NCI-H1105 (cell line): ENCODE results near the gene RBM17.
"Not testable (repeated sequence)": the region's sequence is repeated elsewhere in the genome, so short reads cannot be mapped to it uniquely, and the experiment has no call there.

ENCODE experiments used
- DNase-seq: peaks from one replicate; lab custom pipeline; 2025; lab: John Stamatoyannopoulos, UW

The RBM17 gene

DNA sequence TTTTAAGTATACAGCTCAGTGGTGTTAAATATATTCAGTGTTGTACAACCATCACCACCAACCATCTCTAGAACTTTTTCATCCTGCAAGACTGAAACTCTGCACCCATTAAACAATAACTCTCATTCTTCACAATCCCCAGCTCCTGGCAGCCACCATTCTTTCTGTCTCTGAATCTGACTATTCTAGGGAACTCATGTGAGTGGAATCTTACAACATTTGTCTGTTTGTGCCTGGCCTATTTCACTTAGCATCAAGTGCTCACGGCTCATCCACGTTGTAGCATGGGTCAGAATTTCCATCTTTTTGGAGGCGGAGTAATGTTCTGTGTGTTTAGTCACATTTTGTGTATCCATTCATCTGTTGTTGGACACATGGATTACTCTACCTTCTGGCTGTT, 73.1 kb downstream of the RBM17 start:
- no peak for DNase-seq

- no peak for DNase-seq
Observed at GRCh38 chr10:6162589-6163356, 73.9 kb downstream of the RBM17 start.

DNA sequence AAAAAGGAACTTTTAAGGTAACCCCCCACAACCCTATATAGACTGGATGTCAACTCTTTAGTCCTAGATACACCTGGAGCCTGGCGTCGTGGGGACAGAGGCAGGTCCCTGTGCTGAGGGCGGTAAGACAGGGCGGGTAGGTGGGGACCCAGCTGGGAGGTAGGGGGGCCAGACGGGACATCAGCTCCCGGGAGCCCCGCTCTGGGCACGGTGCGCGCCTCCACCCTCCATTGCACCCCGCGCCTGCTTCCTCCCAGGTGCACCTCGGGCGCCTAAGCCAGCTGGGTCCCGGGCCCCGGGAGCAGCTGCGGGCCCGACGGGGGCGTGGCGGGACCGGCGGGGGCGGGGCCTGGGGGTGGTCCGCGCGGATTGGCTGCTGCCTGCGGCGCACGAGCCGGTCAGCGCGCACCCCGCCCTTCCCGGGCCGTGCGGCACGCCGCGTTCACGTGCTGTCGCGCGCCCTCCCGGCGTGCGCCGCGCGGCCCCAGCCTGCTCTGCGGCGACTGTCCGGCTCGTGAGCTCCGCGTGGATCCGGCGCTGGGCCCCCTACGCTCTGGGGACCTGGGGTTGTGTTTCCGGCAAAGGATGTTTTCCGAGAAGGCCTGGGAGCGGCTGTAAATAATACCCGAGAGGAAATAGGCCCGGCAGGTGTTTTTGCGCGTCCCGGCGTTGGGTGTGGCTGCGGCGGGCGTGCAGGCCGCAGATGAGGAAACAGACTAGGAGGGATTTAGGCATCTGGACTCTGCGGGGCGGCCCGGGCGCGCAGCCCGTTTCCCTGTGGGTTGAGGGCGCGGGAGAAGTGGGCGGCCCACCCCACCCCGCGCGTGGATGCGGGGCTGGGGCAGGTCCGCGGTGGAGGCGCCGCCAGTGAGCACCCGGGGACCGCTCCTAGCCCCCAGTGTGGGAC, 74.8 kb downstream of the RBM17 start:
- DNase-seq: peak; percentile 42

DNA sequence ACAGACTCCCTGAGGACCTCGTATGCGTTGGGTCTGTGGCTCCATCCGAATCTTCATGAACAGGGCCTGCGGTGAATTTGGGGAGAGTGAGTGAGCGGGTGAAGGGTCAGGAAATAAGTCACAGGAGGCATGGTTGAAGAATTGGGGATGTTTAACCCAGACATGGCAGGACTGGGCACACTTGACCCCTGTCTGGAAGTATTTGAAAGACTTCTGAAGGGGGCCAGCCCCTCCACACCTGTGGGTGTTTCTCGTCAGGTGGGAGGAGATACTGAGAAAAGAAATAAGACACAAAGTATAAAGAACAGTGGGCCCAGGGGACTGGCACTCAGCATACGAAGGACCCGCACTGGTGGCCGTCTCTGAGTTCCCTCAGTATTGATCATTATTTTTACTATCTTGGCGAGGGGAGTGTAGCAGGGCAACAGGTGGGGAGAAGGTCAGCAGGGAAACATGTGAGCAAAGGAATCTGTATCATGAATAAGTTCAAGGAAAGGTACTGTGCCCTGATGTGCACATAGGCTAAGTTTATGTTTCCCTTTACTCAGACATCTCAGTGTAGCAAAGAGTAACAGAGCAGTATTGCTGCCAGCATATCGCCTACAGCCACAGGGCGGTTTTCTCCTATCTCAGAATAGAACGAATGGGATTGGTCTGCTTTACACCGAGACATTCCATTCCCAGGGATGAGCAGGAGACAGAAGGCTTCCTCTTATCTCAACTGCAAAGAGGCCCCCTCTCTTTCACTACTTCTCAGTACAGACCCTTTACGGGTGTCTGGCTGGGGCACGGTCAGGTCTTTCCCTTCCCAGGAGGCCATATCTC, 75.6 kb downstream of the RBM17 start:
- DNase-seq: no peak

DNA sequence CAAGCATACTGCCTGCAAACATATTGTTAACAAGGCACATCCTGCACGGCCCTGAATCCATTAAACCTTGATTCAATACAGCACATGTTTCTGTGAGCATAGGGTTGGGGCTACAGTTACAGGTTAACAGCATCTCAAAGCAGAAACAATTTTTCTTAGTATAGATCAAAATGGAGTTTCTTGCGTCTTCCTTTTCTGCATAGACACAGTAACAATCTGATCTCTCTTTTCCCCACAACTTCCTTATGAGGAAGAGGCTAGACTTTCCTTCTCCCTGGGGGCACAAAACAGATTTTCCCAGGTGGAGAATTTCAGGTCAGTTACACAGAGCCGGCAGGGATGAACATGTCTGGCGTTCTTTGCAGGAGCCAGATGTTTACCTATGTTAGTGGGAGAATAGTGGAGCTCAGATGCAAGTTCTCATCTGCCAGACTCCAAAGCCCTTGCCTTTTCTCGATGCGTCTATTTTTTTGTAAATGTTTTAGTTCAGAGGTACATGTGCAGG, 76.4 kb downstream of the RBM17 start:
- no peak for DNase-seq

DNA sequence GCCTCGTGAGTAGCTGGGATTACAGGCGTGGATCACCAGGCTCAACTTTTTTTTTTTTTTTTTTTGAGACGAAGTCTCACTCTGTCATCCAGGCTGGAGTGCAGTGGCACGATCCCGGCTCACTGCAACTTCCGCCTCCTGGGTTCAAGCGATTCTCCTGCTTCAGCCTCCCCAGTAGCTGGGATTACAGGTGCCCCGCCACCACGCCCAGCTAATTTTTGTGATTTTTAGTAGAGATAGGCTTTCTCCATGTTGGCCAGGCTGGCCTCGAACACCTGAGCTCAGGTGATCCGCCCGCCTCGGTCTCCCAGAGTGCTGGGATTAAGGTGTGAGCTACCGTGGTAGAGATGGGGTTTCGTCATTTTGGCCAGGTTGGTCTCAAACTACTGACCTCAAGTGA, 77.1 kb downstream of the RBM17 start:
- DNase-seq: not testable (repeated sequence)
